ENCODE data around the gene SERINC5. TPM values are rescaled to one million over a fixed set of nuclear protein-coding genes. Genes with fewer than 3 reads are reported as not detected.

SERINC5 gene
- total and polyA plus RNA-seq, 2 of the 4 experiments (the other 2 are of a cell fraction), result 5.0 to 8.1 TPM

- WGBS, 2 experiments (ENCODE audit: extremely low coverage in 2 of 2, insufficient read length in 1 of 2), result no CpG with 5 or more reads among the region's 3 CpGs
- TF ChIP-seq SMC3 (IDR thresholded peaks at IDR 0.05; ENCODE audit: low read depth, low read length) (no peak), RCOR1 (IDR thresholded peaks at IDR 0.05; ENCODE audit: insufficient replicate concordance, low read length) (no peak), MAZ (IDR thresholded peaks at IDR 0.05; ENCODE audit: borderline replicate concordance, low read depth, low read length) (no peak), ELK1 (IDR thresholded peaks at IDR 0.05; ENCODE audit: borderline replicate concordance, low read depth, low read length) (no peak), USF2 (IDR thresholded peaks at IDR 0.05; ENCODE audit: low read depth, low read length) (no peak), CTCF (conservative IDR thresholded peaks at IDR 0.05; ENCODE audit: low read depth, low read length) (no peak), BHLHE40 (IDR thresholded peaks at IDR 0.05; ENCODE audit: low read depth, low read length) (no peak), MXI1 (IDR thresholded peaks at IDR 0.05; ENCODE audit: borderline replicate concordance, low read depth, low read length) (no peak), RAD21 (IDR thresholded peaks at IDR 0.05; ENCODE audit: low read length) (no peak), POLR2A (IDR thresholded peaks at IDR 0.05; ENCODE audit: low read depth, low read length) (no peak), MAFK (IDR thresholded peaks at IDR 0.05; ENCODE audit: low read depth, low read length) (no peak), CHD1 (IDR thresholded peaks at IDR 0.05; ENCODE audit: low read depth, low read length) (no peak), FOS (IDR thresholded peaks at IDR 0.05; ENCODE audit: low read depth, low read length) (no peak), CEBPB (IDR thresholded peaks at IDR 0.05; ENCODE audit: low read depth, low read length) (no peak), RFX5 (IDR thresholded peaks at IDR 0.05; ENCODE audit: low read depth, low read length) (no peak), NFE2L2 (IDR thresholded peaks at IDR 0.05; ENCODE audit: low read depth, low read length) (no peak)
- Histone ChIP-seq H3K14ac (replicated peaks; ENCODE audit: low read depth, low read length) (no peak overlapping the region), H4K8ac (ENCODE audit: low read depth in 2 of 2, low read length in 2 of 2) (no peak overlapping the region), H2AFZ (replicated peaks; ENCODE audit: low read length, poor library complexity) (no peak overlapping the region), H3K27ac (ENCODE audit: insufficient read depth, low read length) (no peak overlapping the region), H3K4me3 (ENCODE audit: insufficient read depth, low read depth, low read length) (no peak overlapping the region), H4K20me1 (ENCODE audit: insufficient read depth, low read length) (no peaks in the 10 kb centered on the region), H2AK9ac (replicated peaks; ENCODE audit: low read depth, low read length, poor library complexity) (no peak overlapping the region), H3K4ac (ENCODE audit: low read depth, low read length) (no peak overlapping the region), H2BK5ac (ENCODE audit: low read depth, low read length, poor library complexity, severe bottlenecking) (no peak overlapping the region), H3K36me3 (ENCODE audit: control insufficient read depth, insufficient read depth, low read length) (no peaks in the 10 kb centered on the region), H4K5ac (ENCODE audit: low read depth, low read length) (no peak overlapping the region), H2BK120ac (ENCODE audit: low read depth, low read length) (no peak overlapping the region), H3K23ac (ENCODE audit: low read depth, low read length) (no peak overlapping the region), H2AK5ac (ENCODE audit: low read depth, low read length) (no peak overlapping the region), H2BK20ac (ENCODE audit: low read depth, low read length) (no peak overlapping the region), H3K9me3 (ENCODE audit: control insufficient read depth, insufficient read depth, low read length) (no peaks in the 10 kb centered on the region), H3K9ac (ENCODE audit: low read depth, low read length) (no peak overlapping the region), H4K91ac (ENCODE audit: insufficient read depth, low read depth, low read length) (no peak overlapping the region), H3K27me3 (ENCODE audit: control insufficient read depth, insufficient read depth, low read length) (no peaks in the 10 kb centered on the region), H3K79me1 (ENCODE audit: low read depth in 1 of 2, low read length in 2 of 2) (peaks cover 5 to 24% of the 10 kb centered on the region in 2 experiments; a peak in 2 of 4 replicates), H3K4me2 (ENCODE audit: low read depth, low read length) (no peak overlapping the region), H3K9me1 (ENCODE audit: insufficient read depth, low read length) (peaks cover 19% of the 10 kb centered on the region), H2BK15ac (ENCODE audit: low read depth, low read length) (no peak overlapping the region), H3K18ac (ENCODE audit: low read depth, low read length) (no peak overlapping the region), H3K56ac (ENCODE audit: extremely low read depth, insufficient read depth, low read length) (no peak overlapping the region), H3K4me1 (ENCODE audit: control insufficient read depth, insufficient read depth, low read length) (peaks cover 6% of the 10 kb centered on the region)
- in situ Hi-C loops (cut with MboI; ENCODE audit: low sequenced_read_pairs) (no loop called here), dilution Hi-C loops (cut with HindIII; ENCODE audit: low sequenced_read_pairs, unreplicated experiment) (no loop called here), intact Hi-C loops (cut with micrococcal nuclease) (no loop called here)
- ChIA-PET POLR2A (ENCODE audit: unreplicated experiment) (no interaction called here), CTCF (no interaction called here)
- DNase-seq, result no peak
- BruUV-seq (replicated peaks), result no TSS peak
- no peak for ATAC-seq (ENCODE audit: low read depth)
Observed at GRCh38 chr5:80189701-80190100, 66.1 kb downstream of the SERINC5 start.
